NT2/D1 (cell line): Measurements from ENCODE around the gene EPHA8.

Experiments used
- SUZ12 ChIP-seq: IDR thresholded peaks from 2 replicates; pipeline ENCODE4 v1.6.1; 2011; ENCODE audit not compliant: insufficient read length, insufficient read depth; ENCODE audit errors: extremely low read depth
- YY1 ChIP-seq: IDR thresholded peaks from 2 replicates; pipeline ENCODE4 v1.6.1; 2011; ENCODE audit not compliant: insufficient read length, insufficient read depth
- ZNF274 ChIP-seq: IDR thresholded peaks from 2 replicates; pipeline ENCODE4 v1.6.1; 2011; ENCODE audit warnings: mild to moderate bottlenecking, low read depth, low read length

- TF ChIP-seq ZNF274 (no peak), SUZ12 (no peak), YY1 (no peak)
Observed at GRCh38 chr1:22557341-22557950, 5.8 kb upstream of the EPHA8 start.
